Ishikawa (cell line): ENCODE data around the gene ADCY1.

Source experiments
- EP300 ChIP-seq: IDR thresholded peaks from 2 replicates; pipeline ENCODE4 v1.6.1; 2012; ENCODE audit warnings: borderline replicate concordance
- MAX ChIP-seq: IDR thresholded peaks from 2 replicates; pipeline ENCODE4 v1.6.1; 2012
- REST ChIP-seq: IDR thresholded peaks from 2 replicates; pipeline ENCODE4 v1.6.1; 2012; ENCODE audit warnings: low read depth, mild to moderate bottlenecking
- TAF1 ChIP-seq: IDR thresholded peaks from 2 replicates; pipeline ENCODE4 v1.6.1; 2012; ENCODE audit warnings: low read depth, mild to moderate bottlenecking
- TEAD4 ChIP-seq: IDR thresholded peaks from 2 replicates; pipeline ENCODE4 v1.6.1; 2012

DNA sequence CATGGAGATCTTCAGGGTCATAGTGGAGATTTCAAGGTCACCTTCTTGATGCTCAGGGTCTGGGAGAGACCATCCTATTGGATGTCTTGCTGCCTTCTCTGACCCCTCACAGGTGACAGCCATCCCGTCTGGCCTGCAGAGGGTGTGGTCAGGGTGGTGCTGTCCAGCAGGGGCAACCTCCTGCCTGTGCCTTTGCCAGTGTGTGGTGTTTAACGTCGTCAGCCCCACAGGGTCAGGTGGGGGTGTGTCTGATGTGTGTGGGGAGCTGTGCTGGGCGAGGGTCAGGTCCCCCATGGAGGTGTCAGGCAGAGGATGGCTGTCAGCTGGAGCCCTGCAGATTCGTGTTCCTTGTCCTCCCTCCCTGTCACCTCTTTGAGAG is 16.5 kb downstream of the ADCY1 start:
- no peak for TF ChIP-seq TEAD4
- no peak for TF ChIP-seq MAX
- TF ChIP-seq EP300, result no peak
- TF ChIP-seq REST, result peak; percentile 63; the same call in 1 of the 2 replicates
- no peak for TF ChIP-seq TAF1
